A549 (cell line): ENCODE results near the gene ADARB1.

Experiments used
- BHLHE40 ChIP-seq: IDR thresholded peaks from 2 replicates; pipeline ENCODE4 v1.6.1; 2012; ENCODE audit warnings: low read depth, low read length, inconsistent platforms
- HOXA7 ChIP-seq: fragments of 250-450 bp; sonication (Bioruptor Pico); IDR thresholded peaks from 2 replicates; pipeline ENCODE4 v1.5.0; 2020; ENCODE audit warnings: mild to moderate bottlenecking, moderate library complexity
- MYC ChIP-seq: IDR thresholded peaks from 2 replicates; pipeline ENCODE4 v1.6.1; 2012; ENCODE audit warnings: mild to moderate bottlenecking, inconsistent platforms, low read length, improper control_type of control experiment, borderline replicate concordance
- NR3C1 ChIP-seq: fragments of >200 bp; sonication (Bioruptor Twin); formaldehyde crosslinking; IDR thresholded peaks from 3 replicates; pipeline ENCODE4 v1.6.1; 2017
- POLR2A ChIP-seq: IDR thresholded peaks from 2 replicates; pipeline ENCODE4 v1.6.1; 2012; ENCODE audit warnings: mild to moderate bottlenecking, low read length
- ZC3H11A ChIP-seq: fragments of 450-650 bp; IDR thresholded peaks from 2 replicates; pipeline ENCODE4 v1.6.1; 2014; ENCODE audit warnings: antibody characterized with exemption, mild to moderate bottlenecking

- no peak for TF ChIP-seq HOXA7 (CRISPR knock-in tag)
- no peak for TF ChIP-seq MYC
- TF ChIP-seq ZC3H11A, result no peak
- TF ChIP-seq POLR2A, result no peak
- TF ChIP-seq BHLHE40, result no peak
- no peak for TF ChIP-seq NR3C1
These were observed 113.3 kb downstream of the ADARB1 start for GRCh38 chr21:45187646-45188045.
